OCI-LY3 (cell line): Measurements from ENCODE around the gene CKAP4.

Source experiments
- H2AFZ ChIP-seq: fragments of 200-600, 300-600 bp; shearing (Covaris generic); 2 replicates; pipeline ENCODE4 v1.6.0; 2014; ENCODE audit warnings: antibody characterized with exemption, low read depth, low read length
- H3K27ac ChIP-seq: fragments of 200-600, 300-600 bp; sonication (generic); 2 replicates; pipeline ENCODE4 v1.5.1; 2014; ENCODE audit warnings: mild to moderate bottlenecking, low read length, moderate library complexity, mixed read lengths
- H3K27me3 ChIP-seq: fragments of 200-600, 300-600 bp; sonication (generic); 2 replicates; pipeline ENCODE4 v1.6.1; 2014; ENCODE audit warnings: low read depth, low read length, mixed read lengths
- H3K36me3 ChIP-seq: fragments of 200-600, 300-600 bp; sonication (generic); replicated peaks from 2 replicates; pipeline ENCODE3; 2014; ENCODE audit warnings: low read depth, low read length, mixed read lengths
- H3K4me1 ChIP-seq: fragments of 300-600, 200-600 bp; sonication (generic); 2 replicates; pipeline ENCODE4 v1.6.1; 2014; ENCODE audit warnings: low read length, mixed read lengths
- H3K4me2 ChIP-seq: fragments of 200-600, 300-600 bp; sonication (generic); 2 replicates; pipeline ENCODE4 v1.6.1; 2014; ENCODE audit warnings: low read length, mixed read lengths
- H3K4me3 ChIP-seq: fragments of 300-600, 200-600 bp; sonication (generic); 2 replicates; pipeline ENCODE4 v1.5.1; 2014; ENCODE audit warnings: antibody characterized with exemption, mild to moderate bottlenecking, low read length, moderate library complexity
- H3K79me2 ChIP-seq: fragments of 300-600, 200-600 bp; shearing (Covaris generic); 2 replicates; pipeline ENCODE4 v1.6.1; 2014; ENCODE audit warnings: mild to moderate bottlenecking, low read length, mixed read lengths
- H3K9ac ChIP-seq: fragments of 300-600, 200-600 bp; shearing (Covaris generic); 2 replicates; pipeline ENCODE4 v1.6.0; 2014; ENCODE audit warnings: mild to moderate bottlenecking, low read length, moderate library complexity
- H3K9me3 ChIP-seq: fragments of 200-600, 300-600 bp; shearing (Covaris generic); 2 replicates; pipeline ENCODE4 v1.6.1; 2014; ENCODE audit warnings: low read length, mixed read lengths; ENCODE audit not compliant: insufficient read depth
- H4K20me1 ChIP-seq: fragments of 200-600, 300-600 bp; sonication (generic); 2 replicates; pipeline ENCODE4 v1.6.1; 2016; ENCODE audit warnings: low read length, mixed read lengths; ENCODE audit not compliant: insufficient read depth
- CTCF ChIP-seq: fragments of 200-600, 300-600 bp; sonication (generic); IDR thresholded peaks from 2 replicates; pipeline ENCODE4 v1.5.1; 2014; ENCODE audit warnings: antibody characterized with exemption, low read length, low read depth
- EZH2phosphoT487 ChIP-seq: fragments of 200-600 bp; shearing (Covaris generic); IDR thresholded peaks from 2 replicates; pipeline ENCODE4 v1.6.1; 2018; ENCODE audit warnings: antibody characterized with exemption, mixed run types, low read depth

The CKAP4 gene

GRCh38 chr12:106280106-106280505, 32.3 kb upstream of the CKAP4 start:
- H3K4me3 ChIP-seq, result no peak overlapping the region
- H3K4me2 ChIP-seq, result no peak overlapping the region
- H3K9ac ChIP-seq, result no peak overlapping the region
- peaks cover 15% of the 10 kb centered on the region for H3K4me1 ChIP-seq
- H3K79me2 ChIP-seq, result no peaks in the 10 kb centered on the region
- no peaks in the 10 kb centered on the region for H3K36me3 ChIP-seq
- TF ChIP-seq EZH2phosphoT487 (no peak), CTCF (no peak)
- H3K9me3 ChIP-seq, result 0 out of 2 replicates have a peak, but pooled peaks cover 5% of the 10 kb centered on the region
- H2AFZ ChIP-seq, result no peak overlapping the region
- peaks cover 76% of the 10 kb centered on the region for H3K27me3 ChIP-seq
- H3K27ac ChIP-seq, result no peak overlapping the region
- 0 out of 2 replicates have a peak, but pooled peaks cover 4% of the 10 kb centered on the region for H4K20me1 ChIP-seq

- H3K27ac ChIP-seq, result no peak overlapping the region
- H3K4me2 ChIP-seq, result no peak overlapping the region; the same call in 1 of the 2 replicates
Measured at GRCh38 chr12:106276032-106276740, 28.4 kb upstream of the CKAP4 start.

GRCh38 chr12:106275458-106275857, 27.6 kb upstream of the CKAP4 start:
- H3K27me3 ChIP-seq, result peaks cover 89% of the 10 kb centered on the region
- peaks cover 21% of the 10 kb centered on the region for H3K4me1 ChIP-seq
- H4K20me1 ChIP-seq, result 0 out of 2 replicates have a peak, but pooled peaks cover 4% of the 10 kb centered on the region
- H3K79me2 ChIP-seq, result no peaks in the 10 kb centered on the region
- no peak overlapping the region for H2AFZ ChIP-seq
- H3K4me2 ChIP-seq, result no peak overlapping the region; the same call in 1 of the 2 replicates
- no peak overlapping the region for H3K9ac ChIP-seq
- no peak overlapping the region for H3K27ac ChIP-seq
- TF ChIP-seq EZH2phosphoT487 (no peak), CTCF (no peak)
- no peaks in the 10 kb centered on the region for H3K36me3 ChIP-seq
- H3K9me3 ChIP-seq, result no peaks in the 10 kb centered on the region
- H3K4me3 ChIP-seq, result no peak overlapping the region

More at GRCh38 chr12:106276032-106276740, 28.4 kb upstream of the CKAP4 start:
- no peak overlapping the region for H3K9ac ChIP-seq
- no peaks in the 10 kb centered on the region for H3K36me3 ChIP-seq
- no peaks in the 10 kb centered on the region for H3K9me3 ChIP-seq
- no peak overlapping the region for H3K4me3 ChIP-seq
- 0 out of 2 replicates have a peak, but pooled peaks cover 4% of the 10 kb centered on the region for H4K20me1 ChIP-seq
- H3K27me3 ChIP-seq, result peaks cover 90% of the 10 kb centered on the region
- peaks cover 21% of the 10 kb centered on the region for H3K4me1 ChIP-seq
- TF ChIP-seq EZH2phosphoT487, result no peak
- no peak for TF ChIP-seq CTCF
- H3K79me2 ChIP-seq, result no peaks in the 10 kb centered on the region
- no peak overlapping the region for H2AFZ ChIP-seq

GRCh38 chr12:106274575-106275121, 26.8 kb upstream of the CKAP4 start:
- H3K4me2 ChIP-seq, result no peak overlapping the region
- no peak overlapping the region for H2AFZ ChIP-seq
- H3K79me2 ChIP-seq, result no peaks in the 10 kb centered on the region

More at GRCh38 chr12:106274575-106275121, 26.8 kb upstream of the CKAP4 start:
- H3K4me1 ChIP-seq, result peaks cover 21% of the 10 kb centered on the region
- H3K27me3 ChIP-seq, result peaks cover 87% of the 10 kb centered on the region
- H3K36me3 ChIP-seq, result no peaks in the 10 kb centered on the region
- no peak overlapping the region for H3K9ac ChIP-seq
- no peak overlapping the region for H3K27ac ChIP-seq
- H3K9me3 ChIP-seq, result no peaks in the 10 kb centered on the region
- no peak overlapping the region for H3K4me3 ChIP-seq
- TF ChIP-seq CTCF, result no peak
- TF ChIP-seq EZH2phosphoT487, result no peak
- 0 out of 2 replicates have a peak, but pooled peaks cover 4% of the 10 kb centered on the region for H4K20me1 ChIP-seq
